ENCODE results near the gene CSN3. TPM values are rescaled to one million over a fixed set of nuclear protein-coding genes. Genes with fewer than 3 reads are reported as not detected.

The CSN3 gene
- total and polyA plus RNA-seq, 2 of the 4 experiments (the other 2 are of a cell fraction): not detected

DNA sequence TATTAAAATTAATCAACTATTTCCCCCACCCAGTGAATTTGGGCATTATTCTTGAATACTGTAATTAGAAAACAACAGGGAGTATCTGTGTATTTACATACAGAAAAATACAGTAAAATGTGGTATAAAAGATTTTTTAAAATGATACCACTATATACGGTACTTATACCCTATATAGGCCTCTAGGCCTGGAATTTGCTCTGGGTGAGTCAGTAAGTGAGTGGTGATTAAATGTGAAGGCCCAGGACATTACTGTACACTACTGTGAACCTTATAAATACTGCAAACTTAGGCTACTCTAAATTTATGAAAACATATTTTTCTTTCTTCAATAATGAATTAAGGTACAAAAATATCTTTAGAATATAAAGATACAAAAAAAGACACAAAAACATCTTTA is 6.3 kb upstream of the CSN3 start:
- no peaks in the 10 kb centered on the region for H3K79me1 ChIP-seq (ENCODE audit: low read depth in 1 of 2, low read length in 2 of 2)
- no peak overlapping the region for H3K27ac ChIP-seq (ENCODE audit: insufficient read depth, low read length)
- H2AFZ ChIP-seq (replicated peaks; ENCODE audit: low read length, poor library complexity): no peak overlapping the region
- intact Hi-C loops (cut with micrococcal nuclease): no loop called here
- no CpG with 5 or more reads among the region's 1 CpG for WGBS, 2 experiments (ENCODE audit: extremely low coverage in 2 of 2, insufficient read length in 1 of 2)
- ATAC-seq (ENCODE audit: low read depth) (no peak), DNase-seq (peak; percentile 4)
- no peak overlapping the region for H3K56ac ChIP-seq (ENCODE audit: extremely low read depth, insufficient read depth, low read length)
- H3K9me3 ChIP-seq (ENCODE audit: control insufficient read depth, insufficient read depth, low read length): no peaks in the 10 kb centered on the region
- H3K23ac ChIP-seq (ENCODE audit: low read depth, low read length): no peak overlapping the region
- H4K91ac ChIP-seq (ENCODE audit: insufficient read depth, low read depth, low read length): no peak overlapping the region
- no peak overlapping the region for H2BK5ac ChIP-seq (ENCODE audit: low read depth, low read length, poor library complexity, severe bottlenecking)
- TF ChIP-seq FOS (IDR thresholded peaks at IDR 0.05; ENCODE audit: low read depth, low read length) (no peak), RAD21 (IDR thresholded peaks at IDR 0.05; ENCODE audit: low read length) (no peak), MAZ (IDR thresholded peaks at IDR 0.05; ENCODE audit: borderline replicate concordance, low read depth, low read length) (no peak), SMC3 (IDR thresholded peaks at IDR 0.05; ENCODE audit: low read depth, low read length) (no peak), MAFK (IDR thresholded peaks at IDR 0.05; ENCODE audit: low read depth, low read length) (no peak), RFX5 (IDR thresholded peaks at IDR 0.05; ENCODE audit: low read depth, low read length) (no peak), CEBPB (IDR thresholded peaks at IDR 0.05; ENCODE audit: low read depth, low read length) (no peak), USF2 (IDR thresholded peaks at IDR 0.05; ENCODE audit: low read depth, low read length) (no peak), RCOR1 (IDR thresholded peaks at IDR 0.05; ENCODE audit: insufficient replicate concordance, low read length) (no peak), BHLHE40 (IDR thresholded peaks at IDR 0.05; ENCODE audit: low read depth, low read length) (no peak), NFE2L2 (IDR thresholded peaks at IDR 0.05; ENCODE audit: low read depth, low read length) (no peak), CHD1 (IDR thresholded peaks at IDR 0.05; ENCODE audit: low read depth, low read length) (no peak), MXI1 (IDR thresholded peaks at IDR 0.05; ENCODE audit: borderline replicate concordance, low read depth, low read length) (no peak), POLR2A (IDR thresholded peaks at IDR 0.05; ENCODE audit: low read depth, low read length) (no peak)
- TF ChIP-seq, protein P1, sequence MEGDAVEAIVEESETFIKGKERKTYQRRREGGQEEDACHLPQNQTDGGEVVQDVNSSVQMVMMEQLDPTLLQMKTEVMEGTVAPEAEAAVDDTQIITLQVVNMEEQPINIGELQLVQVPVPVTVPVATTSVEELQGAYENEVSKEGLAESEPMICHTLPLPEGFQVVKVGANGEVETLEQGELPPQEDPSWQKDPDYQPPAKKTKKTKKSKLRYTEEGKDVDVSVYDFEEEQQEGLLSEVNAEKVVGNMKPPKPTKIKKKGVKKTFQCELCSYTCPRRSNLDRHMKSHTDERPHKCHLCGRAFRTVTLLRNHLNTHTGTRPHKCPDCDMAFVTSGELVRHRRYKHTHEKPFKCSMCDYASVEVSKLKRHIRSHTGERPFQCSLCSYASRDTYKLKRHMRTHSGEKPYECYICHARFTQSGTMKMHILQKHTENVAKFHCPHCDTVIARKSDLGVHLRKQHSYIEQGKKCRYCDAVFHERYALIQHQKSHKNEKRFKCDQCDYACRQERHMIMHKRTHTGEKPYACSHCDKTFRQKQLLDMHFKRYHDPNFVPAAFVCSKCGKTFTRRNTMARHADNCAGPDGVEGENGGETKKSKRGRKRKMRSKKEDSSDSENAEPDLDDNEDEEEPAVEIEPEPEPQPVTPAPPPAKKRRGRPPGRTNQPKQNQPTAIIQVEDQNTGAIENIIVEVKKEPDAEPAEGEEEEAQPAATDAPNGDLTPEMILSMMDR (conservative IDR thresholded peaks at IDR 0.05; ENCODE audit: low read depth, low read length): no peak
- TF ChIP-seq, protein P2, sequence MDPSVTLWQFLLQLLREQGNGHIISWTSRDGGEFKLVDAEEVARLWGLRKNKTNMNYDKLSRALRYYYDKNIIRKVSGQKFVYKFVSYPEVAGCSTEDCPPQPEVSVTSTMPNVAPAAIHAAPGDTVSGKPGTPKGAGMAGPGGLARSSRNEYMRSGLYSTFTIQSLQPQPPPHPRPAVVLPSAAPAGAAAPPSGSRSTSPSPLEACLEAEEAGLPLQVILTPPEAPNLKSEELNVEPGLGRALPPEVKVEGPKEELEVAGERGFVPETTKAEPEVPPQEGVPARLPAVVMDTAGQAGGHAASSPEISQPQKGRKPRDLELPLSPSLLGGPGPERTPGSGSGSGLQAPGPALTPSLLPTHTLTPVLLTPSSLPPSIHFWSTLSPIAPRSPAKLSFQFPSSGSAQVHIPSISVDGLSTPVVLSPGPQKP (IDR thresholded peaks at IDR 0.05; ENCODE audit: borderline replicate concordance, low read depth, low read length): no peak
- POLR2A ChIA-PET (ENCODE audit: unreplicated experiment): no interaction called here
- no peak overlapping the region for H2AK5ac ChIP-seq (ENCODE audit: low read depth, low read length)
- BruUV-seq (replicated peaks): no TSS peak
- H3K18ac ChIP-seq (ENCODE audit: low read depth, low read length): no peak overlapping the region
- H2AK9ac ChIP-seq (replicated peaks; ENCODE audit: low read depth, low read length, poor library complexity): no peak overlapping the region
- no peak overlapping the region for H2BK15ac ChIP-seq (ENCODE audit: low read depth, low read length)
- H3K27me3 ChIP-seq (ENCODE audit: control insufficient read depth, insufficient read depth, low read length): no peaks in the 10 kb centered on the region
- no peak overlapping the region for H3K4me2 ChIP-seq (ENCODE audit: low read depth, low read length)
- in situ Hi-C loops (cut with MboI; ENCODE audit: low sequenced_read_pairs): no loop called here
- CTCF ChIA-PET: no interaction called here
- H3K4me1 ChIP-seq (ENCODE audit: control insufficient read depth, insufficient read depth, low read length): no peaks in the 10 kb centered on the region
- no peak overlapping the region for H3K9ac ChIP-seq (ENCODE audit: low read depth, low read length)
- no peaks in the 10 kb centered on the region for H3K9me1 ChIP-seq (ENCODE audit: insufficient read depth, low read length)
- no peak overlapping the region for H3K4me3 ChIP-seq (ENCODE audit: insufficient read depth, low read depth, low read length)
- no peak overlapping the region for H3K14ac ChIP-seq (replicated peaks; ENCODE audit: low read depth, low read length)
- H3K4ac ChIP-seq (ENCODE audit: low read depth, low read length): no peak overlapping the region
- no peaks in the 10 kb centered on the region for H4K20me1 ChIP-seq (ENCODE audit: insufficient read depth, low read length)
- no peaks in the 10 kb centered on the region for H3K36me3 ChIP-seq (ENCODE audit: control insufficient read depth, insufficient read depth, low read length)
- H2BK20ac ChIP-seq (ENCODE audit: low read depth, low read length): no peak overlapping the region
- H2BK120ac ChIP-seq (ENCODE audit: low read depth, low read length): no peak overlapping the region
- no peak overlapping the region for H4K5ac ChIP-seq (ENCODE audit: low read depth, low read length)
- dilution Hi-C loops (cut with HindIII; ENCODE audit: low sequenced_read_pairs, unreplicated experiment): no loop called here
- H4K8ac ChIP-seq (ENCODE audit: low read depth in 2 of 2, low read length in 2 of 2): no peak overlapping the region

Measured in IMR-90 (cell line).